Skin of body (tissue), 3 donors: ENCODE data around the gene STMP1. TPM values are rescaled to one million over a fixed set of nuclear protein-coding genes. Genes with fewer than 3 reads are reported as not detected.

ENCODE experiments used
- DNase-seq: peaks from one replicate; lab custom pipeline; 2025; lab: John Stamatoyannopoulos, UW
- small RNA-seq: library from RNA; depleted of rRNA; stranded (forward); fragments of <200 nt; gene quantifications from one replicate; pipeline ENCODE3, GENCODE V24; 2014; ENCODE audit warnings: low replicate concordance
- total RNA-seq: library from RNA; depleted of rRNA; stranded (reverse); fragments of >200 nt; gene quantifications from one replicate; pipeline ENCODE4 v1.2.3, GENCODE V29; 2014

The STMP1 gene
- total RNA-seq, 1 donor from 2014 or later = 18.6 TPM

DNA sequence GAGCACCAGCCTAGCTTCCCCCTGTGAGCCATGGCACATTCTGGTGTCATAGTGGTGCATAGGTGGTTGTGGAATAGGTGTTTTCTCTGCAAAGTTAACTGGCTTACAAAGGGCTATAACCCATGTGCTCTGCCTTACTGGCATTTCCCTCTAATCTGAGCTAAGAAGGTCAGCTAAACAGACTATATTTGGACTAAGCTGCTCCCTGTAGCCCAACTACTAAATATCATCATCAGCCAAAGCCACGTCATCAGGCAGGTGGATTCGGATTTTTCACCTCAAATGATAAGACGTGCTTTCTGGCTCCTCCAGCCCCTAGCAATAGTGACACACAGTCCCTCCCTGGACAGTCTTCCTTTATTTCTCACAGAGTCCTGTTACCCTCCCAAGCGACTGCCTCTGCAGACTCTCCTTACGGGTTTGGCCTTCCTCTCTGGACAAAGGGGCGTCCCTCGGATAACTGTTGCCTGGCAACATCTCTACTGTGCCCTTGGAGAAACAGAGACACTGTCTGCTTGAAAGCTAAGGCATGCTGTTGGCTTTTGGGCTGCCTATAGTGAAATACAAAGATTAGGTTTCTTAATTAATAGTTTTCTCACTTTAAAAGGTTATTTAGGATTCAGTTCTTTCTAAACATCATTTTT is 56.6 kb downstream of the STMP1 start:
- DNase-seq = no peak

DNA sequence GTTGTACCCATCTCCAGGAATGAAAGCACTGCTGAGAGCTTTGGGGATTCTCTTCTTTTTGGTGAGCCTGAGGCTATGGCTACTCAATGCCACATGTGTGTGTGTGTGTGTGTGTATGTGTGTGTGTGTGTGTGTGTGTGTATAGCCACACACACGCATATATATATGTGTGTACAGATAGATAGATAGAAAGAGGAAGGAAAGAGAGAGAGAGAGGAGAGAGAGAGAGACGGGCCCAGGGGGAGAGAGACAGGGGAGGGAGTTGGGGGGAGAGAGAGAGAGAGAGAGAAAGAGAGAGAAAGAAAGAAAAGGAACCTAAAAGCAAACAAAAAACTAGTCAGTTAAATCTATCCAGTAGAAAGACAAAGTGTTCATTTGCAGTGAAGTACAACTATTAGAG is 57.4 kb downstream of the STMP1 start:
- no peak for DNase-seq

DNA sequence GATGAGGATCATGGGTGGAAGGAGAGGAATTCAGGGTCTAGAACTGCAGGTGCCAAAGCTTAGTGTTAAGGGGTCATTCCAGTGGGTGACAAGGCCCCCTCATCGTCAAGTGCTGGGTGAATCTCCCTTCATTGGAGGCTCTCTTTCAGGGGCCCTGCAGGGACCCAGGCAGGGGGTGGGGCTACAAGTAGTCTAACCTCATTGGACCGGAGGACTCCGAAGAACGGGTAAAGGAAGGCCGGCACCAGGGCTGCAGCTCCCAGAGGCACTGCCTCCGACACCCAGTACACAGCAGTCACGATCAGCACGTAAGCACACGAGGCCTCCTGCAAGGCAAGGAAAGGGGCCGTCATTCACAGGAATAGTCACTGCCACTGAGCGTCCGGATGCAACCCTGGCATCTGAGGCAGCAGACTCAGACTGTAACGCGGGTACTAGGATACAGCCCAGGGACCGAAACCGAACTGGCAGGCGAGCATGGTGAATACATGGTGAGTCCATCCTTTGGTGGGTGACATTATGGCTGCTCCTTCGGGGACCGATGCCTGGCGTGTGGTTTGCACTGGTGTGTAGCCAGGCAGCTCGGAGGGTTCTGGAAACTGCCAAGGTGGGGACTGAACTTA is 59.0 kb downstream of the STMP1 start:
- DNase-seq = no peak

DNA sequence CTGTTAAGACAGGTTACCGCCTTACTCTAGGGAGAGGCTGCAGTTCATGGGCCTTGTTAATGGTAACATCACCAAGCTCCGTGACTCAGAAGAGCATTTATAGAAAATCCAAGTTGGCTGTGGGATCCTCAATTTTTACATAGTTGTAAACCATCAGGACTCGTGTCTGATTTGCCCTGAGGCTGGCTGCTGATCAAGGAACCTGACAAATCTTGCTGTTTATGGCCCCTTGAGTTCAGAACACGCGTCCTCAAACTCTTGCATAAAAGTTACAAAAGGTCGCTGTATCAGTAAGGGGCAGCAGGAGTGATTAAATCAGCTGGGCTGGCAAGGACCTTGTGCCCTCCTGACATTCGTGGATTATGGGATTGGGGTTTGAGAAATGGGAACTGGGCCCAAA is 61.1 kb downstream of the STMP1 start:
- DNase-seq = no peak

Small RNAs within 50 kb of the gene (small RNA-seq; reads per million reads assigned to genes)
- not detected for gene RNU6-1154P

Other genes starting within 250 kb of the STMP1 start
- gene CNOT4, start 152.4 kb upstream of the STMP1 start, total RNA-seq = 23.1 TPM
- 35.5 TPM for gene NUP205, start 104.6 kb upstream of the STMP1 start, total RNA-seq
- 0.10 TPM for gene SLC13A4, start 65.7 kb downstream of the STMP1 start, total RNA-seq
- 2.8 TPM for gene FAM180A, start 86.3 kb downstream of the STMP1 start, total RNA-seq